ENCODE measurements around the gene ASB12.

ASB12 gene, protein sequence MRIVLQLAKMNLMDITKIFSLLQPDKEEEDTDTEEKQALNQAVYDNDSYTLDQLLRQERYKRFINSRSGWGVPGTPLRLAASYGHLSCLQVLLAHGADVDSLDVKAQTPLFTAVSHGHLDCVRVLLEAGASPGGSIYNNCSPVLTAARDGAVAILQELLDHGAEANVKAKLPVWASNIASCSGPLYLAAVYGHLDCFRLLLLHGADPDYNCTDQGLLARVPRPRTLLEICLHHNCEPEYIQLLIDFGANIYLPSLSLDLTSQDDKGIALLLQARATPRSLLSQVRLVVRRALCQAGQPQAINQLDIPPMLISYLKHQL

DNA sequence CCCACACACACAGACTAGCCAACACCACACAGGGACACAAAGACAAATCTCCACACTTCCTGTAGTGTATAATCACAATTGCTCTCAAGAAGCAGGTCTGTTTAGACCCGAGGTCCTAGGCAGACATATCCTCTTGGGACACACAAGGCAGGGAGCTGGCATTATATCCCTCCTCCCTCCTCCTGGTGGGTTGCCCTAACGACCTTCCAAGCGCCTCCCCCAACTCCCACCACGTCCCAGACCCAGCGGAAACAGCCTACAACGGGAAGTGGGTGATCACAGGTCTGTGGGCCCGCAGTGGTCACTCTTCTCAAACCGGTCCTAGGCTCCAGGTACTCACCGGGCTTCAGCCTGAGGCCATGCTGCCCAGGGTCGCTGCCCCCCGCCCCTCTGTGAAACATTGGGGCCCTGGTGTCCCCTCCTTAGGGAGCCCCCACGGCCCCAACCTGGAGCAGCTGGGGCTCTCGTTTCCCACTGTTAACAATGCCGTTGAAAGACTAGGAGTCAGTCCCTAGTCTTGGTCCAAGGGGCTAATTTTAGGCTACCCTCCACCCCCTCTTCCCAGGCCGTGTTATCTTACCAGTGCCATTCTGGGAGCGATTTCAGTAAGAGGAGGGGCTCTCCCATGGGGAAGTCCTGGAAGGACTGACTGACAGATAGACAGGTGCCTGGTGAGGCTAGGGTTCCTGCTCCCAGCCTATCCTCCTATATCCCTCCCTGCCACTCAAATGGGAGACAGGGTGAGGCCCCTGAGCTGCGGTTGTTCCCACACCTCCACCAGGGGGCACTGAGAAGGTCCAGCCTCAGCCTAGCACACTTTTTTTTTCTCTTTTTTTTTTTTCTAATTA, at the start of gene ASB12:
ASB12 (minus strand) TSS at position 485 of the 848 bp plus-strand sequence. CDS start 4,957 bp downstream, outside the sequence.
- POLR2A ChIA-PET, result no interaction called here

DNA sequence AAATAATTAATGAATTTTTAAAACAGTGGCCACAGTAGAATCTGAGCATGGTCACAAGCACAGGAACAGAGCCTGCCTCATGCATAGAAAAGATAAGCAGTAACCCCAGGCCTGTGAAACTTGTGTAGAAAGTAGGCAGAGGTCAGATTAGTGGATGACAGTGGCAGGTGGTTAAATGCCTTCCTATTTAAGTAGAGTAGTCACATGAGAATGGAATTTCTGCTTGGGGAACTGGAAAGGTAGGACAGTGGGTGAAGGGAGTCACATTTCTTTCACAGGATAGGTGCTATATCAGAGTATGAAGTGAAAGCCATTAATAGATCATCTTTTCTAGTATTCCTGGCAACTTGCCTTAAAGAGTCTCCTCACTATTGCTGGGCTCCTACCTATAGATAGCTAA, 34.9 kb upstream of the ASB12 start:
- no peak for TF ChIP-seq ZNF426 (tag by site-specific recombination; IDR thresholded peaks at IDR 0.05)
- no peak for TF ChIP-seq GLIS2 (tag by site-specific recombination; IDR thresholded peaks at IDR 0.05)
- TF ChIP-seq ZNF701 (tag by site-specific recombination; IDR thresholded peaks at IDR 0.05), result no peak
- TF ChIP-seq KLF16 (tag by site-specific recombination; IDR thresholded peaks at IDR 0.05), result no peak
- TF ChIP-seq, protein P1, sequence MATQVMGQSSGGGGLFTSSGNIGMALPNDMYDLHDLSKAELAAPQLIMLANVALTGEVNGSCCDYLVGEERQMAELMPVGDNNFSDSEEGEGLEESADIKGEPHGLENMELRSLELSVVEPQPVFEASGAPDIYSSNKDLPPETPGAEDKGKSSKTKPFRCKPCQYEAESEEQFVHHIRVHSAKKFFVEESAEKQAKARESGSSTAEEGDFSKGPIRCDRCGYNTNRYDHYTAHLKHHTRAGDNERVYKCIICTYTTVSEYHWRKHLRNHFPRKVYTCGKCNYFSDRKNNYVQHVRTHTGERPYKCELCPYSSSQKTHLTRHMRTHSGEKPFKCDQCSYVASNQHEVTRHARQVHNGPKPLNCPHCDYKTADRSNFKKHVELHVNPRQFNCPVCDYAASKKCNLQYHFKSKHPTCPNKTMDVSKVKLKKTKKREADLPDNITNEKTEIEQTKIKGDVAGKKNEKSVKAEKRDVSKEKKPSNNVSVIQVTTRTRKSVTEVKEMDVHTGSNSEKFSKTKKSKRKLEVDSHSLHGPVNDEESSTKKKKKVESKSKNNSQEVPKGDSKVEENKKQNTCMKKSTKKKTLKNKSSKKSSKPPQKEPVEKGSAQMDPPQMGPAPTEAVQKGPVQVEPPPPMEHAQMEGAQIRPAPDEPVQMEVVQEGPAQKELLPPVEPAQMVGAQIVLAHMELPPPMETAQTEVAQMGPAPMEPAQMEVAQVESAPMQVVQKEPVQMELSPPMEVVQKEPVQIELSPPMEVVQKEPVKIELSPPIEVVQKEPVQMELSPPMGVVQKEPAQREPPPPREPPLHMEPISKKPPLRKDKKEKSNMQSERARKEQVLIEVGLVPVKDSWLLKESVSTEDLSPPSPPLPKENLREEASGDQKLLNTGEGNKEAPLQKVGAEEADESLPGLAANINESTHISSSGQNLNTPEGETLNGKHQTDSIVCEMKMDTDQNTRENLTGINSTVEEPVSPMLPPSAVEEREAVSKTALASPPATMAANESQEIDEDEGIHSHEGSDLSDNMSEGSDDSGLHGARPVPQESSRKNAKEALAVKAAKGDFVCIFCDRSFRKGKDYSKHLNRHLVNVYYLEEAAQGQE (tag by site-specific recombination; IDR thresholded peaks at IDR 0.05), result no peak
- no peak for TF ChIP-seq WT1 (tag by site-specific recombination; IDR thresholded peaks at IDR 0.05)
- no peak for TF ChIP-seq ZNF600 (tag by site-specific recombination; IDR thresholded peaks at IDR 0.05)
- no peak for TF ChIP-seq SALL2 (tag by site-specific recombination; IDR thresholded peaks at IDR 0.05; ENCODE audit: borderline replicate concordance)
- TF ChIP-seq BCL11A (tag by site-specific recombination; IDR thresholded peaks at IDR 0.05; ENCODE audit: low read depth), result no peak
- no peak for TF ChIP-seq ZNF645 (tag by site-specific recombination; IDR thresholded peaks at IDR 0.05)
- TF ChIP-seq ZNF555 (tag by site-specific recombination; conservative IDR thresholded peaks at IDR 0.05), result no peak
- no peaks in the 10 kb centered on the region for H3K4me1 ChIP-seq (ENCODE audit: control insufficient read depth, insufficient read depth, low read length)
- H3K4me3 ChIP-seq (ENCODE audit: low read depth, low read length), result no peak overlapping the region
- no peak overlapping the region for H3K27ac ChIP-seq (ENCODE audit: extremely low read depth, low read depth, low read length)
- H3K9me3 ChIP-seq (ENCODE audit: control insufficient read depth, insufficient read depth, low read depth, low read length), result no peaks in the 10 kb centered on the region; the same call in 1 of the 2 replicates
- ChIA-PET CTCF (no interaction called here), POLR2A (no interaction called here)
- no peaks in the 10 kb centered on the region for H3K36me3 ChIP-seq (ENCODE audit: control insufficient read depth in 2 of 2, insufficient read depth in 1 of 2, low read length in 2 of 2)

More for the DNA sequence above, at the start of gene ASB12:
- H3K4me1 ChIP-seq (ENCODE audit: control insufficient read depth, insufficient read depth, low read length), result no peaks in the 10 kb centered on the region
- no peaks in the 10 kb centered on the region; the same call in 1 of the 2 replicates for H3K9me3 ChIP-seq (ENCODE audit: control insufficient read depth, insufficient read depth, low read depth, low read length)
- no peak within 1 kb of the TSS for H3K4me3 ChIP-seq (ENCODE audit: low read depth, low read length)
- H3K36me3 ChIP-seq (ENCODE audit: control insufficient read depth in 2 of 2, insufficient read depth in 1 of 2, low read length in 2 of 2), result no peaks in the 10 kb centered on the region
- TF ChIP-seq KLF10 (tag by site-specific recombination; IDR thresholded peaks at IDR 0.05), result no peak
- TF ChIP-seq, protein P2, sequence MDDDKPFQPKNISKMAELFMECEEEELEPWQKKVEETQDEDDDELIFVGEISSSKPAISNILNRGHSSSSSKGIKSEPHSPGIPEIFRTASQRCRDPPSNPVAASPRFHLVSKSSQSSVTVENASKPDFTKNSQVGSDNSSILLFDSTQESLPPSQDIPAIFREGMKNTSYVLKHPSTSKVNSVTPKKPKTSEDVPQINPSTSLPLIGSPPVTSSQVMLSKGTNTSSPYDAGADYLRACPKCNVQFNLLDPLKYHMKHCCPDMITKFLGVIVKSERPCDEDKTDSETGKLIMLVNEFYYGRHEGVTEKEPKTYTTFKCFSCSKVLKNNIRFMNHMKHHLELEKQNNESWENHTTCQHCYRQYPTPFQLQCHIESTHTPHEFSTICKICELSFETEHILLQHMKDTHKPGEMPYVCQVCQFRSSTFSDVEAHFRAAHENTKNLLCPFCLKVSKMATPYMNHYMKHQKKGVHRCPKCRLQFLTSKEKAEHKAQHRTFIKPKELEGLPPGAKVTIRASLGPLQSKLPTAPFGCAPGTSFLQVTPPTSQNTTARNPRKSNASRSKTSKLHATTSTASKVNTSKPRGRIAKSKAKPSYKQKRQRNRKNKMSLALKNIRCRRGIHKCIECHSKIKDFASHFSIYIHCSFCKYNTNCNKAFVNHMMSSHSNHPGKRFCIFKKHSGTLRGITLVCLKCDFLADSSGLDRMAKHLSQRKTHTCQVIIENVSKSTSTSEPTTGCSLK (tag by site-specific recombination; IDR thresholded peaks at IDR 0.05), result no peak
- TF ChIP-seq ZNF366 (tag by site-specific recombination; conservative IDR thresholded peaks at IDR 0.05), result no peak
- TF ChIP-seq ZEB2 (tag by site-specific recombination; IDR thresholded peaks at IDR 0.05), result no peak
- TF ChIP-seq ZNF354C (tag by site-specific recombination; IDR thresholded peaks at IDR 0.05; ENCODE audit: borderline replicate concordance, low read depth), result no peak
- no peak for TF ChIP-seq ZNF214 (tag by site-specific recombination; IDR thresholded peaks at IDR 0.05; ENCODE audit: borderline replicate concordance)
- no peak for TF ChIP-seq ZBTB20 (tag by site-specific recombination; IDR thresholded peaks at IDR 0.05)
- no peak for TF ChIP-seq ZNF621 (tag by site-specific recombination; IDR thresholded peaks at IDR 0.05)
- no peak for TF ChIP-seq OSR2 (tag by site-specific recombination; IDR thresholded peaks at IDR 0.05)
- no peak for TF ChIP-seq ZNF843 (tag by site-specific recombination; IDR thresholded peaks at IDR 0.05)
- no peak for TF ChIP-seq ZNF791 (tag by site-specific recombination; IDR thresholded peaks at IDR 0.05)
- no peak for TF ChIP-seq ZNF23 (tag by site-specific recombination; IDR thresholded peaks at IDR 0.05; ENCODE audit: borderline replicate concordance)
- TF ChIP-seq ZNF830 (tag by site-specific recombination; IDR thresholded peaks at IDR 0.05; ENCODE audit: low read depth), result no peak
- TF ChIP-seq ZNF416 (tag by site-specific recombination; IDR thresholded peaks at IDR 0.05), result no peak
- TF ChIP-seq KLF8 (tag by site-specific recombination; IDR thresholded peaks at IDR 0.05), result no peak
- TF ChIP-seq ZNF654 (tag by site-specific recombination; IDR thresholded peaks at IDR 0.05; ENCODE audit: low read depth), result no peak
- no peak for TF ChIP-seq ZNF341 (tag by site-specific recombination; IDR thresholded peaks at IDR 0.05; ENCODE audit: low read depth)
- CTCF ChIA-PET, result no interaction called here
- H3K27ac ChIP-seq (ENCODE audit: extremely low read depth, low read depth, low read length), result no peak within 1 kb of the TSS
